HFF-Myc (cell line): ENCODE results near the gene TBL2.

ENCODE experiments used
- DNase-seq: peaks from one replicate; pipeline ENCODE4 v3.0.0-alpha.2; 2011; ENCODE audit warnings: low read depth; ENCODE audit errors: extremely low read depth
- H3K4me3 ChIP-seq: replicated peaks from 2 replicates; pipeline ENCODE4 v1.5.1; 2011; ENCODE audit warnings: low read depth, mild to moderate bottlenecking, control low read depth, low read length
- CTCF ChIP-seq: IDR thresholded peaks from 2 replicates; pipeline ENCODE4 v1.5.1; 2012; ENCODE audit warnings: mild to moderate bottlenecking, low read depth, low read length, control low read depth; ENCODE audit errors: missing control alignments

Gene TBL2

GRCh38 chr7:73577627-73578341 is 595 bp downstream of the TBL2 start:
- no peak for DNase-seq
- H3K4me3 ChIP-seq = peak overlapping the region; percentile 96
- no peak for TF ChIP-seq CTCF

GRCh38 chr7:73573791-73574190 is 4.6 kb downstream of the TBL2 start:
- no peak for TF ChIP-seq CTCF
- no peak for DNase-seq
- H3K4me3 ChIP-seq = no peak overlapping the region

- DNase-seq = no peak
- no peak overlapping the region for H3K4me3 ChIP-seq
- no peak for TF ChIP-seq CTCF
Observed at GRCh38 chr7:73573276-73573675, 5.1 kb downstream of the TBL2 start.

- no peak for DNase-seq
- TF ChIP-seq CTCF = no peak
- no peak overlapping the region for H3K4me3 ChIP-seq
Observed at GRCh38 chr7:73572767-73573186, 5.6 kb downstream of the TBL2 start.

- DNase-seq = no peak
- no peak for TF ChIP-seq CTCF
- no peak overlapping the region for H3K4me3 ChIP-seq
Observed at GRCh38 chr7:73570977-73571376, 7.4 kb downstream of the TBL2 start.

GRCh38 chr7:73570521-73570920 is 7.9 kb downstream of the TBL2 start:
- DNase-seq = no peak
- H3K4me3 ChIP-seq = no peak overlapping the region
- no peak for TF ChIP-seq CTCF

- DNase-seq = no peak
- H3K4me3 ChIP-seq = no peak overlapping the region
- no peak for TF ChIP-seq CTCF
Observed at GRCh38 chr7:73569042-73569608, 9.3 kb downstream of the TBL2 start.
